Left lung (tissue), 10 donors: ENCODE data around the gene RELL2. TPM values are rescaled to one million over a fixed set of nuclear protein-coding genes. Genes with fewer than 3 reads are reported as not detected.

Experiments used
- ATAC-seq: fragments of 200-7000 bp; cut with Tn5 transposase; one replicate; pipeline ENCODE4 v1.9.1; 2020; ENCODE audit warnings: moderate library complexity
- DNase-seq, 4 donors: peaks; one replicate each; pipeline ENCODE4 v3.0.0-alpha.2; 2013 to 2020
- H3K27ac ChIP-seq, 2 donors: fragments of 200-600 bp; sonication (generic) in 1 of 2; one replicate each; pipeline versions ENCODE4 v1.5.0 to v1.8.0; 2020 to 2021
- H3K27me3 ChIP-seq, 2 donors: fragments of 200-600 bp; sonication (generic) in 1 of 2; one replicate each; pipeline versions ENCODE4 v1.5.0 to v1.8.0; 2020 to 2021
- H3K36me3 ChIP-seq, 2 donors: fragments of 200-600 bp; sonication (generic) in 1 of 2; one replicate each; pipeline versions ENCODE4 v1.5.0 to v1.8.0; 2020 to 2021
- H3K4me1 ChIP-seq, 2 donors: fragments of 200-600 bp; one replicate each; pipeline ENCODE4 v1.8.0; 2021
- H3K4me3 ChIP-seq, 2 donors: fragments of 200-600 bp; sonication (generic) in 1 of 2; one replicate each; pipeline versions ENCODE4 v1.5.0 to v1.8.0; 2020 to 2021; ENCODE audit warnings: mild to moderate bottlenecking in 1 of 2
- H3K9me3 ChIP-seq, 2 donors: fragments of 200-600 bp; sonication (generic) in 1 of 2; one replicate each; pipeline versions ENCODE4 v1.5.0 to v1.8.0; 2020 to 2021
- intact Hi-C, 2 donors: fragments of 100-400 bp; cut with DNase I; formaldehyde crosslinking; loops; one replicate each; pipeline versions ENCODE4 v1.11.2 to v1.14.2; 2022
- polyA plus RNA-seq, 6 donors: library from polyadenylated mRNA; unstranded; fragments of 120-200 nt; gene quantifications; one replicate each; pipeline ENCODE4 v1.2.1, GENCODE V29; 2013; ENCODE audit not compliant: insufficient read length in 6 of 6
- total RNA-seq, 2 donors: library from RNA; stranded (reverse); fragmentation: NEBNext Ultra II Directional; extraction: Animal tissue kit (Norgen Biotek cat#: 25700); gene quantifications; one replicate each; pipeline ENCODE4 v1.2.1, GENCODE V29; 2021
- TF ChIP-seq, protein P1 (sequence below), 2 donors: fragments of 200-600 bp; sonication (generic) in 1 of 2; IDR thresholded peaks; one replicate each; pipeline versions ENCODE4 v1.5.0 to v1.8.0; 2021; ENCODE audit warnings: antibody characterized with exemption in 2 of 2
- donor health status: DM: no; HTN: yes; CAD: no.
- donor health status: DM: no; HTN: no; CAD: no.

The RELL2 gene
- total and polyA plus RNA-seq, 8 donors = 0.27 to 6.3 (median 0.72) TPM

DNA sequence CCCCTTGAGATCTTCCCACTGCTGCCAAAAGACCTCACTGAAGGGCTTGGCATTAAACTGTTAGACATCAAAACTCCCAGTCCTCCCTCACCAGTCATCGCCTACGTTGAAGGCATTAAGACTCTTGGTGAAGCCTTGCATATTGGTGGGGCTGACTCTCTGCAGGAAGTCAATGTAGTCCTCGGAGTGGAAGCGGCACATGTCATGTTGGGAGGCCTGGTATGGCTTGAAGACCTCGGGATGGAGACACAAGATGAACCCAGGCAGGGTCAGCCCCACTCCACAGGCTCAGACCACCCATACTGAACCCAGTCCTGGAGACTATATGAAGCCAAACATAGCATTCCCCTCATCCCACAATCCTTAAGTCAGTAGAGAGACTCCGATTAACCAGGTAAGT, 2.1 kb upstream of the RELL2 start:
- TF ChIP-seq, protein P1, sequence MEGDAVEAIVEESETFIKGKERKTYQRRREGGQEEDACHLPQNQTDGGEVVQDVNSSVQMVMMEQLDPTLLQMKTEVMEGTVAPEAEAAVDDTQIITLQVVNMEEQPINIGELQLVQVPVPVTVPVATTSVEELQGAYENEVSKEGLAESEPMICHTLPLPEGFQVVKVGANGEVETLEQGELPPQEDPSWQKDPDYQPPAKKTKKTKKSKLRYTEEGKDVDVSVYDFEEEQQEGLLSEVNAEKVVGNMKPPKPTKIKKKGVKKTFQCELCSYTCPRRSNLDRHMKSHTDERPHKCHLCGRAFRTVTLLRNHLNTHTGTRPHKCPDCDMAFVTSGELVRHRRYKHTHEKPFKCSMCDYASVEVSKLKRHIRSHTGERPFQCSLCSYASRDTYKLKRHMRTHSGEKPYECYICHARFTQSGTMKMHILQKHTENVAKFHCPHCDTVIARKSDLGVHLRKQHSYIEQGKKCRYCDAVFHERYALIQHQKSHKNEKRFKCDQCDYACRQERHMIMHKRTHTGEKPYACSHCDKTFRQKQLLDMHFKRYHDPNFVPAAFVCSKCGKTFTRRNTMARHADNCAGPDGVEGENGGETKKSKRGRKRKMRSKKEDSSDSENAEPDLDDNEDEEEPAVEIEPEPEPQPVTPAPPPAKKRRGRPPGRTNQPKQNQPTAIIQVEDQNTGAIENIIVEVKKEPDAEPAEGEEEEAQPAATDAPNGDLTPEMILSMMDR (IDR thresholded peaks at IDR 0.05) = no peak
- no peaks in the 10 kb centered on the region for H3K27me3 ChIP-seq
- ATAC-seq (no peak), DNase-seq (no peak)
- H3K4me1 ChIP-seq = peaks cover 14 to 47% of the 10 kb centered on the region in 2 donors
- no peaks in the 10 kb centered on the region for H3K9me3 ChIP-seq
- no peak overlapping the region for H3K4me3 ChIP-seq
- intact Hi-C loops = no loop called here
- no peak overlapping the region for H3K27ac ChIP-seq
- H3K36me3 ChIP-seq = peaks cover 0 to 21% of the 10 kb centered on the region in 2 donors

DNA sequence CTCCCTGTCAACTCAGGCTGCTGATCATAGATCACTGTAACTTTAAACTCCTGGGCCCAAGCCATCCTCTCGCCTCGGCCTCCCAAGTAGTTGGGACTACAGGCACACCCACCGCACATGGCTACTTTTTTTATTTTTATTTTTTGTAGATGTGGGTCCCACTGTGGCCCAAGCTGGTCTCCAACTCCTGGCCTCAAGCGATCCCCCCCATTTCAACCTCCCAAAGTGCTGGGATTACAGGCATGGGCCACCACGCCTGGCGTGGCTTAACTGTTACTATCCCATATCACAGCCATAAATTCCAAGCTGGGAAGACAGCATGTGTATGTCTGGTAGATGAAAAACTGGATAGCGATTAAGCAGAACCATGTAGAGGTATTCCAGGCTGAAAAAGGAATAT, 1.2 kb upstream of the RELL2 start:
- Histone ChIP-seq H3K4me1 (peaks cover 14 to 47% of the 10 kb centered on the region in 2 donors), H3K27ac (no peak overlapping the region), H3K27me3 (no peaks in the 10 kb centered on the region), H3K4me3 (peak overlapping the region; percentile 68 to 93), H3K36me3 (peaks cover 0 to 12% of the 10 kb centered on the region in 2 donors), H3K9me3 (no peaks in the 10 kb centered on the region)
- intact Hi-C loops = no loop called here
- TF ChIP-seq, protein P1 (IDR thresholded peaks at IDR 0.05) = no peak
- ATAC-seq (no peak), DNase-seq (no peak)

DNA sequence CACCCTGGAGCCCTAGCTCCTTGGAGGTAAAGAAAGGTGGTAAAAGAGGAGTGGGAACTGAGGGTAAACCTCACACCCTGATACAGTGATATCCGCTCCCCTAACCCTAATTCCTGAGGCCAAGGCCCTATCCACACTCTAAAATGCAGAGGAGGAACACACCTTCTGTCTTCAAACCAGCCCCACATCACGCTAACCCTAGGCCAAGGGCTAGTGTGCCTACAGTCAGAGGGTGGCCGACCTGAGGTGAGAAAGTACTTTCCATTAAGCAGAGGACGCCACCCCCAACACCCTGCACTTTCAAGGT, 738 bp upstream of the RELL2 start:
- Histone ChIP-seq H3K4me3 (peak overlapping the region; percentile 68 to 93), H3K27me3 (no peaks in the 10 kb centered on the region), H3K9me3 (no peaks in the 10 kb centered on the region), H3K4me1 (peaks cover 14 to 47% of the 10 kb centered on the region in 2 donors), H3K27ac (peak overlapping the region; percentile 44 to 69), H3K36me3 (peaks cover 0 to 12% of the 10 kb centered on the region in 2 donors)
- ATAC-seq = no peak
- DNase-seq = no peak
- intact Hi-C loops = no loop called here
- TF ChIP-seq, protein P1 (IDR thresholded peaks at IDR 0.05) = no peak

DNA sequence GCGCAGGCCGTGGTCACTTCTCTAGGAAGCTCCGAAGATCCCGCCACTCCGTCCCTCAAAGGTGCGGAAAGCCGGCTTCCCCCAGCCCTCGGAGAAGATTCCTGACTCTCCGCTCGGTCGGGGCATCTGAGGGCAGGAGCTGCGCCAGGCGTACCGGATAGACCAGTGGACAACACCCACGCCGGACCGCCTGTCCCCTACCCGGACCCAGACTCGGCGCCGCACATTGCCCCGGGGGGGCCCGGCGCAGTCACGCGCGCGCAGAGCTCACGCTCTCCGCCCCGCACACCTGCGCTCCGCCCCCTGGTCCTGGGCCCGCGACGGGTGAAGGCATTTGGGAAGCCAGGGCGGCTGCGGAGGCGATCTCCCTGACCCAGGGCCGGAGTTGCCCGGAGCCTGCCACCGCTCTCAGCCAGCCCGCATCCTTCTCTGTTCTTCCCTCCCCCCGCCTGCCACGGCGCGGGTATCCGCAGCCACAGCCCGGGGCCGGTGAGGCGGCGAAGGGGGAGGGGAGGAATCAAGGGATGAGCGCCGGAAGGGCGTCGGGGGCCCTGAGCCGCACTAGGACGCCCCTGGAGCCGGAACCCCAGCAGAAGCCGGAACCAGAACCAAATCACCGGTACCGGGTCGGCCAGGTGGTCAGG, 448 bp downstream of the RELL2 start:
- Histone ChIP-seq H3K27ac (peak overlapping the region in 1 of 2 donors; percentile 69), H3K9me3 (no peaks in the 10 kb centered on the region), H3K36me3 (peaks cover 0 to 17% of the 10 kb centered on the region in 2 donors), H3K27me3 (no peaks in the 10 kb centered on the region), H3K4me1 (peaks cover 14 to 47% of the 10 kb centered on the region in 2 donors), H3K4me3 (peak overlapping the region; percentile 68 to 93)
- TF ChIP-seq, protein P1 (IDR thresholded peaks at IDR 0.05) = no peak
- intact Hi-C loops = no loop called here
- DNase-seq = peak in 1 of 4 donors; percentile 88
- ATAC-seq = peak; percentile 38

DNA sequence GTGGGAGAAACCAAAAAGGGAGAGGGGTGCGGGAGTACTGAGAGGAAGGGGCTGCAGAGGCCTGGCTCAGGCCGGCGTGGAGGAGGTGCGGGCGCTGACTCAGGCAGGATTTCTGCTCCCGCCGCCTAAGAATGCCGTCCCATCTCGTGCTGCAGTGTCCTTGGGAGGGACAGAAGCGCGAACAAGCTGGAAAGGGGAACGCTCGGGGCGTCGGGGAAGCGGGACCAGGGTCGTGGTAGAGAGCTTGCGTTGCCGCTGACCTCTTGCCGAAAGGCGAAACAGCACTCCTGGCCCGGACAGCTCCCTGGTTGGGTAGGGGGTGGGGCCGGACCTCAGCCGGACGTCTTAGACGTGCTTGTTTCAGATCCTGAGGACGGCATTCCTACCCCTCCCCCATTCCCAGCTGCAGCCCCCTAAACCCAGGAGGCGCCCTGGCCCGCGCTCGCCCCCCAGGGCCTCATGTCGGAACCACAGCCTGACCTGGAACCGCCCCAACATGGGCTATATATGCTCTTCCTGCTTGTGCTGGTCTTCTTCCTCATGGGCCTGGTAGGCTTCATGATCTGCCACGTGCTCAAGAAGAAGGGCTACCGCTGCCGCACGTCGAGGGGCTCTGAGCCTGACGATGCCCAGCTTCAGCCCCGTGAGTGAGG, 1.1 kb downstream of the RELL2 start:
- H3K4me1 ChIP-seq = peaks cover 14 to 47% of the 10 kb centered on the region in 2 donors
- H3K27ac ChIP-seq = no peak overlapping the region
- TF ChIP-seq, protein P1 (IDR thresholded peaks at IDR 0.05) = peak in 1 of 2 donors; percentile 39
- H3K9me3 ChIP-seq = no peaks in the 10 kb centered on the region
- peaks cover 0 to 11% of the 10 kb centered on the region in 2 donors for H3K36me3 ChIP-seq
- peak; percentile 39 to 88 (median 70) for DNase-seq
- H3K27me3 ChIP-seq = no peaks in the 10 kb centered on the region
- peak; percentile 70 for ATAC-seq
- peak overlapping the region; percentile 68 to 93 for H3K4me3 ChIP-seq
- intact Hi-C loops = no loop called here
